SK-N-SH (cell line): ENCODE data around the gene AAMDC.

Experiments
- CHD2 ChIP-seq: fragments of 150-350 bp; IDR thresholded peaks from 2 replicates; pipeline ENCODE4 v1.6.1; 2018; ENCODE audit warnings: low read length; ENCODE audit not compliant: partially characterized antibody
- EP300 ChIP-seq, 2 experiments: IDR thresholded peaks; 2 replicates each; pipeline versions ENCODE4 v1.4.0 to v1.6.1; 2012; ENCODE audit warnings: borderline replicate concordance in 1 of 2, low read depth in 1 of 2, low read length in 1 of 2
- FOXJ3 ChIP-seq: sonication (generic); formaldehyde crosslinking; IDR thresholded peaks from 2 replicates; pipeline ENCODE4 v1.5.1; 2020; ENCODE audit warnings: mild to moderate bottlenecking, missing genetic modification reagents
- POLR2AphosphoS5 ChIP-seq: IDR thresholded peaks from 2 replicates; pipeline ENCODE4 v1.6.1; 2012; ENCODE audit warnings: low read depth, low read length
- RAD21 ChIP-seq: IDR thresholded peaks from 2 replicates; pipeline ENCODE4 v1.6.1; 2012; ENCODE audit warnings: mild to moderate bottlenecking, low read length
- RCOR1 ChIP-seq: fragments of 150-350 bp; IDR thresholded peaks from 2 replicates; pipeline ENCODE4 v1.6.1; 2017; ENCODE audit warnings: antibody characterized with exemption, low read length
- RXRA ChIP-seq: IDR thresholded peaks from 2 replicates; pipeline ENCODE4 v1.4.0; 2012; ENCODE audit warnings: low read depth, mild to moderate bottlenecking, borderline replicate concordance
- SIN3A ChIP-seq: IDR thresholded peaks from 2 replicates; pipeline ENCODE4 v1.6.1; 2012; ENCODE audit warnings: low read depth, mild to moderate bottlenecking, low read length, moderate library complexity, borderline replicate concordance
- TAF1 ChIP-seq: IDR thresholded peaks from 2 replicates; pipeline ENCODE4 v1.6.1; 2012; ENCODE audit warnings: low read depth, mild to moderate bottlenecking, low read length, moderate library complexity, borderline replicate concordance
- USF1 ChIP-seq: IDR thresholded peaks from 2 replicates; pipeline ENCODE4 v1.4.0; 2012; ENCODE audit warnings: low read depth, borderline replicate concordance
- YY1 ChIP-seq: IDR thresholded peaks from 2 replicates; pipeline ENCODE4 v1.4.0; 2012; ENCODE audit warnings: low read depth, mild to moderate bottlenecking
- TF ChIP-seq, protein P1 (sequence below): fragments of 200-600 bp; sonication (generic); IDR thresholded peaks from 2 replicates; pipeline ENCODE4 v1.6.1; 2017; ENCODE audit warnings: antibody characterized with exemption, mild to moderate bottlenecking, moderate library complexity

DNA sequence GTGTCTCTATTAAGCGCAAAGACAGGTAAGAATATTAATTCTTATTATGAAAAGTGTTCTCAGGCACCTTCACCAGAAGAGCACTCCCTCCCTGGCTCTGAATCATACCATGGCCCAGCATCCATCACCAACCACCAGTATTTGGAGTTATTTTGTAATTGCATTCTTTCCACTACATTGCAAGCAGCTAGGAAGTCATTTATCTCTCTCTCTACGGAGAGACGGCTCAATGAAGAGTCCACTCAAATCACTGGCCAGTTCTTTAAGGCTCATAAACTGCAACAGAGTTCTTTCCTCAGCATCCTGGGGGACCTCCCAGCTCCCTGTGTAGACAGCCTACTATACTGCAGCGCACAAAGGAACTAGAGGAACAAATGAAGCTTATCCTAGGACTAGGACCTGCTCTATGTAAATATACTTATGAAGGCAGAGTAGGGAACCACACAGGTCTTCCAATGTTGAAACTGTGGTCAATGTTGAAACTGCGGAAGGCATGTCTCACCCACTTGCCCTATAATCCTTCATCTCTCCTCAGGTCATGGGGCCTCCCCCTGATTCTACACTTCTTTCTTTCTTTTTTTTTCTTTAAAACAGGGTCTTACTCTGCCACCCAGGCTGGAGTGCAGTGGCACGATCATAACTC lies 63.4 kb downstream of the AAMDC start:
- TF ChIP-seq, protein P1, sequence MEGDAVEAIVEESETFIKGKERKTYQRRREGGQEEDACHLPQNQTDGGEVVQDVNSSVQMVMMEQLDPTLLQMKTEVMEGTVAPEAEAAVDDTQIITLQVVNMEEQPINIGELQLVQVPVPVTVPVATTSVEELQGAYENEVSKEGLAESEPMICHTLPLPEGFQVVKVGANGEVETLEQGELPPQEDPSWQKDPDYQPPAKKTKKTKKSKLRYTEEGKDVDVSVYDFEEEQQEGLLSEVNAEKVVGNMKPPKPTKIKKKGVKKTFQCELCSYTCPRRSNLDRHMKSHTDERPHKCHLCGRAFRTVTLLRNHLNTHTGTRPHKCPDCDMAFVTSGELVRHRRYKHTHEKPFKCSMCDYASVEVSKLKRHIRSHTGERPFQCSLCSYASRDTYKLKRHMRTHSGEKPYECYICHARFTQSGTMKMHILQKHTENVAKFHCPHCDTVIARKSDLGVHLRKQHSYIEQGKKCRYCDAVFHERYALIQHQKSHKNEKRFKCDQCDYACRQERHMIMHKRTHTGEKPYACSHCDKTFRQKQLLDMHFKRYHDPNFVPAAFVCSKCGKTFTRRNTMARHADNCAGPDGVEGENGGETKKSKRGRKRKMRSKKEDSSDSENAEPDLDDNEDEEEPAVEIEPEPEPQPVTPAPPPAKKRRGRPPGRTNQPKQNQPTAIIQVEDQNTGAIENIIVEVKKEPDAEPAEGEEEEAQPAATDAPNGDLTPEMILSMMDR, result no peak
- no peak; a peak in 1 of 4 replicates for TF ChIP-seq EP300 (IDR thresholded peaks at IDR 0.05; ENCODE audit: borderline replicate concordance in 1 of 2, low read depth in 1 of 2, low read length in 1 of 2)
- TF ChIP-seq SIN3A, result no peak
- no peak for TF ChIP-seq YY1
- no peak for TF ChIP-seq POLR2AphosphoS5
- TF ChIP-seq TAF1, result no peak
- no peak for TF ChIP-seq FOXJ3 (CRISPR knock-in tag)
- TF ChIP-seq RCOR1, result no peak
- TF ChIP-seq CHD2, result no peak
- no peak for TF ChIP-seq RXRA
- TF ChIP-seq USF1, result no peak
- no peak for TF ChIP-seq RAD21
